Measurements from ENCODE around the gene SH3BP5L. TPM values are rescaled to one million over a fixed set of nuclear protein-coding genes. Genes with fewer than 3 reads are reported as not detected.

Gene SH3BP5L
- total RNA-seq = 10 to 100 TPM; 22.5 to 51.1 (median 33.3) TPM
- 1 to 10 TPM; 4.4 to 7.3 TPM for polyA plus RNA-seq
- 37.2 reads per million, percentile 64 among the genes with 10 or more reads in this experiment for total RNA-seq

DNA sequence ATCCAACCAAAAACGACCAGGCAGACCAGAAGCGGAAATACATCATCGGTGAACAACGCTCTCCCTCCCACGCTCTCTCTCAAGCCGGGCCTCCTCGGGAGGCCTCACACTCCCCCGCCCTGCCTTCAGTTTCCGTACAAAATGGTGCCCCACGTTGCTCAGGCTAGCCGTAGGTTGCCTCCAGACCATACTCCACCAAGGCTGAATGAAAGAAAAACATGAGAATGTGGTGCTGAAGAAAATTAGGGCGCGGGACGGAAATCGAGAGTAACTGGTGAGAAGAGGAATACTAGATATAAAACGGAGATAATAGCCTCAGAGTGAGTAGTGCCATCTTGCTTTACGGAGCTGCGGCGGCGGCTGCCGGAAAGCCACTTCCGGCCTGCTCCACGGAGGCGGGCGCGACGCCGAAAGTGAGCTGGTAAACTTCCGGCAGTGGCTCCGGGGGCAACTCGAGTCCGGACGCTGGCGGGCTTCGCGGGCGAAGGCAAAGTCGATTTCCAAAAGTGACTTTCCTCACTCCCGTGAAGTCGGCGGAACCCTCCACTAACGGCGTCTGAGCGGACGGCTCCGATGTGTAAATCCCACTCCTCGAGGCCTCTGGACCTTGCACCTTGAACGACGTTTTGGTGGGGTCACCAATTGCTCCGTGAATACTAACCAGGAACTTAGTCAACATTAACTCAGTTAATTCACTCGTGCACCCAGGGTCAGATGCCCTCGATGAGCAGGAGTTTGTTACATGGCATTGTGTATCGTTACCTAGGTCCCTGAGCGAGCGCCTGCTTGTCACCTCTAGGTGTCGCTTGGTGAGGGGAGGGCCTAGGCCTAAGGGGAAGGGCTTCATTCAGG is at the start of gene SH3BP5L:
Gene SH3BP5L (minus strand): TSS at position 7 of the 852 bp plus-strand sequence. CDS start 980 bp downstream, outside the sequence.
- DNase-seq = peak; percentile 78 to 96 (median 95)
- Mint-ChIP-seq H3K27me3 (peaks cover 0 to 2% (median 0%) of the 10 kb centered on the region in 5 donors), H3K27ac (peak within 1 kb of the TSS; percentile 95 to 100 (median 99)), H3K4me1 (peaks cover 43 to 67% (median 52%) of the 10 kb centered on the region in 7 donors), H3K36me3 (peaks cover 0 to 21% (median 12%) of the 10 kb centered on the region in 5 donors), H3K4me3 (peak within 1 kb of the TSS; percentile 92 to 99 (median 98)), H3K9me3 (peaks cover 0 to 4% (median 0%) of the 10 kb centered on the region in 11 donors)
- peak within 1 kb of the TSS; percentile 96 for H3K27ac ChIP-seq (ENCODE audit: low read depth, low read length)
- CTCF ChIA-PET = interaction anchor here (0.6 to 2.1 kb wide), 5 partner anchors 9 to 37 kb away, joined by 3 to 7 read pairs (median 3); partner anchors contain the start of gene ZNF692
- peaks cover 0 to 20% (median 0%) of the 10 kb centered on the region in 3 experiments for H3K36me3 ChIP-seq (ENCODE audit: control insufficient read depth in 2 of 3, insufficient read depth in 3 of 3, low read length in 3 of 3)
- peaks cover 37 to 47% of the 10 kb centered on the region in 2 donors for H3K4me1 ChIP-seq (ENCODE audit: control insufficient read depth in 2 of 2, insufficient read depth in 2 of 2, low read length in 2 of 2)
- ATAC-seq = peak; percentile 92
- H3K27me3 ChIP-seq (ENCODE audit: control insufficient read depth in 2 of 2, insufficient read depth in 2 of 2, low read length in 2 of 2) = no peaks in the 10 kb centered on the region
- H3K4me3 ChIP-seq (ENCODE audit: low read length) = peak within 1 kb of the TSS; percentile 89
- POLR2A ChIA-PET = interaction anchor here (0.6 to 5.7 kb wide), 11 partner anchors 10 to 83 kb away, joined by 3 to 121 read pairs (median 8); partner anchors contain the start of genes PGBD2, ZNF672 and ZNF692
- H3K9me3 ChIP-seq (ENCODE audit: control insufficient read depth in 2 of 3, low read length in 3 of 3) = no peaks in the 10 kb centered on the region
- intact Hi-C loops (cut with micrococcal nuclease) = loop anchor here (1.0 to 5.0 kb wide), 9 partner anchors 10 to 1894 kb away; partner anchors contain the start of genes PGBD2 (in 2 of the 2), ZNF672 (in 2 of the 2), ZNF692 (in 2 of the 2) and AHCTF1 (in 1 of the 2)

DNA sequence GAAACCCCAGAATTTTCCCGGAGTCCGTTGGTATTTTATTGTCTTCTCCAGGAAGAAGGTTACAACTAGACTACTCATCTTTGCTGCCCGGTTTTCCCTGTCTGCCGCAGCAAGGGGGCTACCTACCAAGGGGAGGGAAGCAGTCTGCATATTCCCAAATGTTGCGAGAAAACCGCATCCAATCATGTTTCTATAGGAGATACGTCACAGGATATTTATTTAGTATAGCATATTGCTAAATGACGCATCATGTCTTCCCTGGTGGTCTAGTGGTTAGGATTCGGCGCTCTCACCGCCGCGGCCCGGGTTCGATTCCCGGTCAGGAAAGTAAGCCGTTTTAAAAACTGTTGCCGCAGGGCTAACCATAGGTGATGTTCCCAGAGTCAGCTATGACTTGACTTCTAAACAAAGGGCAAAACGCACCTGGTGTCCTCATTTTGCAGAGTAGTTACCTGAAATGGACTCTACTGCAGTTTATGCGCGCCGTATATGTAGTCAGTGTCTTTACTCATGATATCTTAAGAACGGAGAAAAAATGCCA is 48.3 kb upstream of the SH3BP5L start:
- ChIA-PET POLR2A (interaction anchor here (0.6 to 4.9 kb wide), 12 partner anchors 12 to 62 kb away, joined by 3 to 78 read pairs (median 4); partner anchors contain the start of genes SH3BP5L, ZNF672 and ZNF692), CTCF (interaction anchor here (0.6 to 2.2 kb wide), 2 partner anchors 15 to 49 kb away, joined by 3 to 11 read pairs; partner anchors contain the start of gene ZNF692)
- Histone ChIP-seq H3K4me1 (ENCODE audit: control insufficient read depth in 2 of 2, insufficient read depth in 2 of 2, low read length in 2 of 2) (no peaks in the 10 kb centered on the region), H3K27me3 (ENCODE audit: control insufficient read depth in 2 of 2, insufficient read depth in 2 of 2, low read length in 2 of 2) (no peaks in the 10 kb centered on the region), H3K36me3 (ENCODE audit: control insufficient read depth in 2 of 3, insufficient read depth in 3 of 3, low read length in 3 of 3) (peaks cover 0 to 4% (median 0%) of the 10 kb centered on the region in 3 experiments), H3K4me3 (ENCODE audit: low read length) (peak overlapping the region; percentile 86), H3K9me3 (ENCODE audit: control insufficient read depth in 2 of 3, low read length in 3 of 3) (no peaks in the 10 kb centered on the region), H3K27ac (ENCODE audit: low read depth, low read length) (peak overlapping the region; percentile 76)
- H3K4me1 Mint-ChIP-seq = peaks cover 8 to 31% (median 23%) of the 10 kb centered on the region in 7 donors
- H3K36me3 Mint-ChIP-seq = peaks cover 0 to 13% (median 0%) of the 10 kb centered on the region in 5 donors
- H3K4me3 Mint-ChIP-seq = peak overlapping the region; percentile 85 to 100 (median 97)
- H3K27me3 Mint-ChIP-seq = peaks cover 0 to 26% (median 0%) of the 10 kb centered on the region in 5 donors
- H3K9me3 Mint-ChIP-seq = peaks cover 0 to 22% (median 0%) of the 10 kb centered on the region in 11 donors
- ATAC-seq (peak; percentile 80), DNase-seq (peak; percentile 82 to 94 (median 90))
- intact Hi-C loops (cut with micrococcal nuclease) = loop anchor here (1.0 kb wide), 5 partner anchors 11 to 48 kb away; partner anchors contain the start of genes PGBD2 (in 2 of the 2), ZNF672 (in 2 of the 2) and ZNF692 (in 2 of the 2)
- peak overlapping the region; percentile 91 to 100 (median 99) for H3K27ac Mint-ChIP-seq

DNA sequence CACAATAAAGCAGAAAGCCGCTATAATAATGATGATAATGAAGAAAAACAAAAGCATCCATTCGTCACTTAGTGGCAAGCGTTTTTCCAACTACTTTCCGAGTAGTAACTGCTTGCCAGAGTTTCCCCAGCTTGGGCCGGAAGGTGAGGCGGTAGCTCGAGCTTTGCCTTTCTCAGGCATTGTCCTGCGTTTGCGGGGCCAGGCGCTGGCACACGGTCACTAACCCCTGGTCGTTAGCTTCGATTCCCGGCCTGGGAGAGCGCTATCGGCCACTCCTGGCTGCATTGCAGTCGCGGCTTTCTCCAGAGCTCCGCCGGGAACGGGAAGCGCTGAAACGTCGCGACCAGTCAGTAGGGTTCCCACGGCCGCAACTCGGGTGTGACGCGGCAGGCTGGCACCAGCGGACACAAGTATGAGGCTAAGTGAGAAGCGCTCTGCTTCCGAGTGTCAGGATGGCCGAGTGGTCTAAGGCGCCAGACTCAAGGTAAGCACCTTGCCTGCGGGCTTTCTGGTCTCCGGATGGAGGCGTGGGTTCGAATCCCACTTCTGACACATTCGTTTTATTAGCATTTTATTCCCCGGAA is 47.8 kb upstream of the SH3BP5L start:
- peaks cover 0 to 22% (median 0%) of the 10 kb centered on the region in 11 donors for H3K9me3 Mint-ChIP-seq
- Histone ChIP-seq H3K4me3 (ENCODE audit: low read length) (peak overlapping the region; percentile 86), H3K27ac (ENCODE audit: low read depth, low read length) (peak overlapping the region; percentile 76), H3K36me3 (ENCODE audit: control insufficient read depth in 2 of 3, insufficient read depth in 3 of 3, low read length in 3 of 3) (peaks cover 0 to 4% (median 0%) of the 10 kb centered on the region in 3 experiments), H3K9me3 (ENCODE audit: control insufficient read depth in 2 of 3, low read length in 3 of 3) (no peaks in the 10 kb centered on the region), H3K4me1 (ENCODE audit: control insufficient read depth in 2 of 2, insufficient read depth in 2 of 2, low read length in 2 of 2) (no peaks in the 10 kb centered on the region), H3K27me3 (ENCODE audit: control insufficient read depth in 2 of 2, insufficient read depth in 2 of 2, low read length in 2 of 2) (no peaks in the 10 kb centered on the region)
- H3K4me1 Mint-ChIP-seq = peaks cover 8 to 31% (median 23%) of the 10 kb centered on the region in 7 donors
- intact Hi-C loops (cut with micrococcal nuclease) = loop anchor here (1.0 kb wide), 5 partner anchors 10 to 47 kb away; partner anchors contain the start of genes ZNF692 (in 2 of the 2), PGBD2 (in 1 of the 2) and ZNF672 (in 1 of the 2)
- H3K4me3 Mint-ChIP-seq = peak overlapping the region; percentile 85 to 100 (median 97)
- H3K36me3 Mint-ChIP-seq = peaks cover 0 to 13% (median 0%) of the 10 kb centered on the region in 5 donors
- peak; percentile 80 to 99 (median 91) for DNase-seq
- H3K27ac Mint-ChIP-seq = peak overlapping the region; percentile 91 to 100 (median 99)
- peaks cover 0 to 26% (median 0%) of the 10 kb centered on the region in 5 donors for H3K27me3 Mint-ChIP-seq
- ChIA-PET POLR2A (interaction anchor here (0.6 to 4.9 kb wide), 10 partner anchors 11 to 61 kb away, joined by 3 to 78 read pairs (median 4); partner anchors contain the start of genes SH3BP5L, ZNF672 and ZNF692), CTCF (interaction anchor here (0.6 to 2.2 kb wide), 3 partner anchors 11 to 48 kb away, joined by 3 to 11 read pairs (median 3); partner anchors contain the start of gene ZNF692)
- peak; percentile 84 for ATAC-seq

DNA sequence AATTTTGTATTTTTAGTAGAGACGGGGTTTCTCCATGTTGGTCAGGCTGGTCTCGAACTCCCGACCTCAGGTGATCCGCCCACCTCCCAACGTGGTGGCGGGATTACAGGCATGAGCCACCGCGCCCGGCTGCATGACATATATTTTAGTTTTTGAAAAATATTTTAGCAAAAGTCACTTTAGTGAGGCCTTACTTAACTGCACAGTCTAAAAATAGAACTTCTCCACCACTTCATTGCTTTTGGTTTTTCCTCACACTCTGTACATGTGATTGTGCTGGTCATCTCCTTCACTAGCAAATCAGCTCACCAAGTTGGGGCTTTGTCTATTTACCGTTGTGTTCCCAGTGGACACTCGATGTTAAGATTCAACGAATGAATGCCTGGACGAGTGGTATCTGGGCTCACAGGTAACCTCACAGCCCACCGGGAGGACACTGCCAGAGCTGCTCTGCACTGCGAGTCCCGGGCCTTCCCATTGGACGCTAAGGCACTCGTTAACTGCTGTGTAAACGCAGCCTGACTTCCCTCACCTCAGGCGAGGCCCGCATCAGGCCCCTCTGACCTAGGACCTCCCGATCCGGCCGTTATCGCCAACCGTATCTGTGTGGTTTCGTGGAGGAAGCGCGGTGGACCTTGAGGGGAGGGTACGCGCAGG is 47.2 kb upstream of the SH3BP5L start:
- Histone ChIP-seq H3K4me3 (ENCODE audit: low read length) (peak overlapping the region; percentile 86), H3K4me1 (ENCODE audit: control insufficient read depth in 2 of 2, insufficient read depth in 2 of 2, low read length in 2 of 2) (no peaks in the 10 kb centered on the region), H3K27me3 (ENCODE audit: control insufficient read depth in 2 of 2, insufficient read depth in 2 of 2, low read length in 2 of 2) (no peaks in the 10 kb centered on the region), H3K27ac (ENCODE audit: low read depth, low read length) (peak overlapping the region; percentile 76), H3K36me3 (ENCODE audit: control insufficient read depth in 2 of 3, insufficient read depth in 3 of 3, low read length in 3 of 3) (peaks cover 0 to 4% (median 0%) of the 10 kb centered on the region in 3 experiments), H3K9me3 (ENCODE audit: control insufficient read depth in 2 of 3, low read length in 3 of 3) (no peaks in the 10 kb centered on the region)
- intact Hi-C loops (cut with micrococcal nuclease) = loop anchor here (1.0 kb wide), 5 partner anchors 10 to 47 kb away; partner anchors contain the start of genes ZNF692 (in 2 of the 2), PGBD2 (in 1 of the 2) and ZNF672 (in 1 of the 2)
- peak in 7 of 9 donors; percentile 22 to 60 (median 44) for DNase-seq
- H3K27me3 Mint-ChIP-seq = peaks cover 0 to 24% (median 0%) of the 10 kb centered on the region in 5 donors
- peak overlapping the region; percentile 91 to 100 (median 99) for H3K27ac Mint-ChIP-seq
- ATAC-seq = peak; percentile 40
- ChIA-PET CTCF (interaction anchor here (0.8 to 2.2 kb wide), 3 partner anchors 11 to 31 kb away, joined by 3 to 11 read pairs (median 3); partner anchors contain the start of gene ZNF692), POLR2A (interaction anchor here (1.1 to 4.9 kb wide), 6 partner anchors 11 to 47 kb away, joined by 3 to 78 read pairs (median 8); partner anchors contain the start of genes SH3BP5L, ZNF672 and ZNF692)
- peaks cover 0 to 13% (median 0%) of the 10 kb centered on the region in 5 donors for H3K36me3 Mint-ChIP-seq
- peak overlapping the region; percentile 85 to 100 (median 97) for H3K4me3 Mint-ChIP-seq
- peaks cover 8 to 31% (median 23%) of the 10 kb centered on the region in 7 donors for H3K4me1 Mint-ChIP-seq
- peaks cover 0 to 22% (median 0%) of the 10 kb centered on the region in 11 donors for H3K9me3 Mint-ChIP-seq

DNA sequence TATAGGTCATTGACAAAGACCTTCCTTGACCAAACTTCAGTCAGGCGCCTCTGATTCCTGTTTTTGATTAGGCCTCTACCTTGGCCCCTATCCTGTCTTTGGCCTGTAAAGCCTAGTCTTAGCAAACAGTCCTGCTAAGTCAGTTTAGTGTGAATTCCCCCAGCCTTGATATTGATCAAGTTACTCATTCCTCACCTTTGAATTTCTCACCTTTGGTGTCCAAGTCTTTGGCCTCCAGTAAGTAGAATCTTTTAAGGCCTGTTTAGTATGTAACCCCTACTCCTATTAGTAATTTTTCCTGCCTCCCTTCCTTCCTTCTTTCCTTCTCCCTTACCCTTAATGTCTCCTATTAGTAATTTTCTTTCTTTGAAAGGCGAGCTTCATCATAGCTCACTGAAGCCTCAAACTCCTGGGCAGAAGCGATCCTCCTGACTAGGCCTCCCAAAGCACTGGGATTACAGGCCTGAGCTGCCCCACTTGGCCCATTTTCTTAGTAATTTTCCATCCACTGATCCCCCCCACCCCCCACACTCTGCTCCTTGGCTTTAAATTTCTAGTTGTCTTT is 46.2 kb upstream of the SH3BP5L start:
- Histone ChIP-seq H3K36me3 (ENCODE audit: control insufficient read depth in 2 of 3, insufficient read depth in 3 of 3, low read length in 3 of 3) (peaks cover 0 to 4% (median 0%) of the 10 kb centered on the region in 3 experiments), H3K4me1 (ENCODE audit: control insufficient read depth in 2 of 2, insufficient read depth in 2 of 2, low read length in 2 of 2) (no peaks in the 10 kb centered on the region), H3K9me3 (ENCODE audit: control insufficient read depth in 2 of 3, low read length in 3 of 3) (no peaks in the 10 kb centered on the region), H3K27ac (ENCODE audit: low read depth, low read length) (no peak overlapping the region), H3K27me3 (ENCODE audit: control insufficient read depth in 2 of 2, insufficient read depth in 2 of 2, low read length in 2 of 2) (no peaks in the 10 kb centered on the region), H3K4me3 (ENCODE audit: low read length) (no peak overlapping the region)
- Mint-ChIP-seq H3K36me3 (peaks cover 0 to 13% (median 0%) of the 10 kb centered on the region in 5 donors), H3K27ac (peak overlapping the region in 4 of 9 donors; percentile 36 to 64 (median 48)), H3K4me3 (peak overlapping the region in 8 of 10 donors; percentile 17 to 76 (median 48)), H3K9me3 (peaks cover 0 to 22% (median 0%) of the 10 kb centered on the region in 11 donors), H3K4me1 (peaks cover 8 to 31% (median 23%) of the 10 kb centered on the region in 7 donors), H3K27me3 (peaks cover 0 to 19% (median 0%) of the 10 kb centered on the region in 5 donors)
- CTCF ChIA-PET = interaction anchor here (0.8 to 0.9 kb wide), 2 partner anchors 14 to 30 kb away, joined by 3 read pairs; no protein-coding TSS in a partner anchor
- POLR2A ChIA-PET = interaction anchor here (4.9 kb wide), 1 partner anchor 10 kb away, joined by 78 read pairs; the partner anchor contains the start of gene ZNF692
- no peak for ATAC-seq
- intact Hi-C loops (cut with micrococcal nuclease) = no loop called here
- DNase-seq = no peak
